Fibroblast of peridontal ligament (primary cell): Measurements from ENCODE around the gene RBM44.
"Not testable (repeated sequence)": the region's sequence is repeated elsewhere in the genome, so short reads cannot be mapped to it uniquely, and the experiment has no call there.

Experiments
- DNase-seq: peaks from one replicate; pipeline ENCODE4 v3.0.0-alpha.2; 2010; ENCODE audit errors: extremely low read depth

The RBM44 gene

GRCh38 chr2:237774811-237775553 is 23.6 kb upstream of the RBM44 start:
- peak; percentile 55 for DNase-seq

DNA sequence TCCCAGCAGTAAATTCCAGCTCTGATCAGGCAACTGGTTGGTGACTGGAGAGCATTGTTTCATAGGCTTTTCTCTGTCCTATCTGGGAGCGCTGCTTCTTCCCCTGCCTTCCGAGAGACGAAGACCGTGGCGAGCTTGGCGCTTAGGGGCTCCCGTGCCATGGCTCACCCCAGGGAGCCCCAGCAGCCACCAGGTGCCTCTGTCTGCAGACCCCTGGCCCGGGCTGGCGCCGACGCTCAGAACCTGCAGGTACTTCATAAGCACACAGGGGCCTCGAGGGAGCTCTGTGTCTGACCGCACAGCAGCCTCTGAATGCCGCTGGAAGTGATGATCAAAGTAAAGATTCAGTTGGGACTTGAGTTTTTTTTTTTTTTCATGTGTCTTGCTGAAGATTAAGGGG is 19.1 kb upstream of the RBM44 start:
- DNase-seq: no peak

DNA sequence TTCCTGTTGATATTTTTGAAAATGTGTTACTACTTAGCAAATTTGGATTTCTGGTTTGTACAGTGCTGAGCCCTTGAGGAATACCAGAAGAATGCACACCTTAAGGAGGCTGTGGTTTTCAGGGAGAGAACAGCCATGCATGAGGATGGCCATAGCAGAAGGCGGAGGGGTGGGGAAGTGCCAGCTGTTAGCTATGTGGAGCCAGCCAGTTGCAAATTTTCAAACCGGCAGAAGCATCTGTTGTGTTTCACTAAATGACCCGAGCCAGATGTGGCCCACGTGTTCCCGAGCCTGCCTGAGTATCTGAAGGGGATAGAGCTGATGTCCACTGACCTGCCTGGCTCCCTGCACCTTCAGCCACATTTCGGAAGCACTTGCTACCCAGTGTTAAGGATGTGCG is 16.4 kb upstream of the RBM44 start:
- DNase-seq: no peak

- DNase-seq: not testable (repeated sequence)
These were observed 14.9 kb upstream of the RBM44 start for GRCh38 chr2:237783678-237784077.

DNA sequence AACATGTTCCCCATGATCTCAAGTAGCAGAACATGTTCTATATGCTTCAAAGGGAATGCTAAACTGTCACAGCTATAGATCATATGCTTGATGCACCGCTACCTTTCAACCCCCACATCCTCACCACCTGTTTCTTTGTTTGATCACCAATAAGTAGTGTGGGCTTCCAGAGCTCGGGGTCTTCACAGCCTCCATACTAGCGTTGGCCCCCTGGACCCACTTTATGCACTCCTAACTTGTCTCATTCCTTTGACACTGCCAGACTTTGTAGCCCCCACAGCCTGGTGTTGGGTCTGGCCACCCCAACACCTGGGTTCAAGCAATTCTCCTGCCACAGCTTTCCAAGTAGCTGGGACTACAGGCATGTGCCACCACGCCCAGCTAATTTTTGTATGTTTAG is 11.6 kb upstream of the RBM44 start:
- DNase-seq: no peak

GRCh38 chr2:237790353-237790752 is 8.2 kb upstream of the RBM44 start:
- DNase-seq: peak; percentile 63

GRCh38 chr2:237791977-237792727 is 6.4 kb upstream of the RBM44 start:
- DNase-seq: no peak

DNA sequence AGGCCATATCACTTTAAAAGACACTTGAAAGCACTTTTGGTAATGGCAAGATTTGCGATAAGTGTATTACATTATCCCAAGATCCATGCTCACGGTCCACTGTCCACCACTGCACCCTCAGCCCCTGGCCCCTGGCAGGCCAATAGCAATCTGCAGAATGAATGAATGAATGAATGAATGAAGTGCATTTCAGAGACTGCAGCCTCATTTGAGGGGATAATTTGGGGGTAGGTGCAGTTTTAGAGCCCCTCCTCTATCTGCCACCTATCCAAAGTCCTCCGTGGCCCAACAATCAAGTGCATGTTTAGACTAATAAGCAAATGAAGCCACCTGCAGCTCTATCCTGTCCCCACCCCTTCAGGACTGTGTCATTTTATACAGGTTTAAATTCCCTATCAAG is 1.3 kb upstream of the RBM44 start:
- DNase-seq: no peak

DNA sequence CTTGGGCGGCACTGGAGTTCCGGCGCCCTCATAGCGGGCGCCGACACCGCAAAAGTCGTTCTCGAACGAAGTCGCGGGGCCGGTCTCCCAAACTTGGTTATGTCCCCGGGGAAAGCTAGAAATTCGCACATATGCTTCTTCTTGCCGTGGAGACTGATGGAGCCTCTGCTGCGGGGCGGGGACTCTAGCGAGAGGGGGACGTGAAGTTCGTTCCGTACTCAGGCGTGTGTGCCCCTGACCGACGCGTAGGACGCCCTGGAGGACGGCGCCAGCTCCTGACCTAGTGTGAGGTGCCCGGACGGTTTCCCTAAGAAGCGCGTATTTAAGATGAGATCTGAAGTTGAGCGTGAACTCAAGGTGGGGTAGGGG is 465 bp downstream of the RBM44 start:
- DNase-seq: no peak

GRCh38 chr2:237801466-237801865 is 2.9 kb downstream of the RBM44 start:
- DNase-seq: no peak

GRCh38 chr2:237806334-237806733 is 7.8 kb downstream of the RBM44 start:
- DNase-seq: peak; percentile 34

DNA sequence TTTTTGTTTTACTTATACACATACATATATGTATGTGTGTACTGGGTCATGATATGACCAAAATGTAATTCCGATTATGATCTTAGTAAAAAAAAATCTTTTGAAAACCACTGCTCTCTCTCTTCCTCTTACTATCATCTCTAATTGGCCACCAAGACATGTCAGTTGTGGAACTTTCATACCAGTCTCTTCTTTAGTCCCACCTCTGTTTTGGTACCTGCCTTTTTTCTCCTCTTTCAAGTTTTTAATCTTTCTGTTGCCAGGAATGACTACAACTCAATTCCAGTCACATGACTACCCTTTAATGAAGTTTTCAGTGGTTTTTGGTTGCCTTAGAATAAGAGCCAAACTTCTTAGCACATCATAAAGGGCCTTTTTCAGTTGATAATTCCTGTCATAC is 17.1 kb downstream of the RBM44 start:
- no peak for DNase-seq

GRCh38 chr2:237816531-237816930 is 18.0 kb downstream of the RBM44 start:
- DNase-seq: no peak

GRCh38 chr2:237818066-237818473 is 19.5 kb downstream of the RBM44 start:
- DNase-seq: peak; percentile 79

DNA sequence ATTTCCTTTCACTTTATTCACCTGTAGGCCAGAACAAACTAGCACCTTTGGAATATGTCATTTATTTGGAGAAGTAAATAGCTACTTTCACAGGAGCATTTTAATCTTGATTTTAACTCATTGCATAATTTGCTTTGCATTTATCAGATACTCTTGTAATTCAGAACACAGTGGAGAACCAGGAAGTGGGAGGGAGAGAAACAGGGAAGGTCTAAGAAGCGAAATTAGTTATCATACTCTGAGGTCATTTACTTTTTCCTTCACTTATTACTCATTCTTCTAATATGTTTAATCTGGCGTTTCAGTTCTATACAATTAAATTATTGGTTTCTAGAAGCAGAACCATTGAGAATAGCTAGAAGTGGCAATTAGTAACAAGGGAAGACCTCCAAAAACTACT is 20.7 kb downstream of the RBM44 start:
- peak; percentile 15 for DNase-seq

- DNase-seq: no peak
These were observed 21.8 kb downstream of the RBM44 start for GRCh38 chr2:237820421-237820820.

GRCh38 chr2:237823544-237823943 is 25.0 kb downstream of the RBM44 start:
- DNase-seq: no peak

GRCh38 chr2:237824085-237824484 is 25.5 kb downstream of the RBM44 start:
- no peak for DNase-seq

- no peak for DNase-seq
These were observed 28.9 kb downstream of the RBM44 start for GRCh38 chr2:237827421-237827987.

GRCh38 chr2:237830522-237830921 is 31.9 kb downstream of the RBM44 start:
- DNase-seq: no peak

GRCh38 chr2:237833546-237833945 is 35.0 kb downstream of the RBM44 start:
- DNase-seq: peak; percentile 46

DNA sequence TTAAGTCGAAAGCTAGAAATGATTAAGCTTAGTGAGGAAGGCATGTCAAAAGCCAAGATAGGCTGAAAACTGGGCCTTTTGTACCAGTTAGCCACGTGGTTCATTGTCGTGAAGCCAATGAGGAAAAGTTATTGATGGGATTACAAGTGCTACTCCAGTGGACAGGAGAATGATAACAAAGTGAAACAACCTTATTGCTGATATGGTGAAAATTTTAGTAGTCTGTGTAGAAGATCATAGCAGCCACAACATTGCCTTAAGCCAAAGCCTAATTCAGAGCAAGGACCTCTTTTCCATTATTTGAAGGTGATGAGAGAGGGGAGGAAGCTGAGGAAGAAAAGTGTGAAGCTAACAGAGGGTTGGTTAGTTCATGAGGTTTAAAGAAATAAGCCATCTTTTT is 36.8 kb downstream of the RBM44 start:
- DNase-seq: no peak

GRCh38 chr2:237841051-237841450 is 42.5 kb downstream of the RBM44 start:
- no peak for DNase-seq
